Heart right ventricle (tissue), 16 donors: ENCODE results near the gene VSX2. TPM values are rescaled to one million over a fixed set of nuclear protein-coding genes. Genes with fewer than 3 reads are reported as not detected.

Source experiments
- ATAC-seq, 8 donors: fragments of 200-7000 bp; cut with Tn5 transposase; one replicate each; pipeline ENCODE4 v1.9.1; 2020; ENCODE audit warnings: mild to moderate bottlenecking in 8 of 8, moderate library complexity in 8 of 8, moderate number of reproducible peaks in 1 of 8
- DNase-seq, 2 donors: peaks; one replicate each; pipeline ENCODE4 v3.0.0-alpha.2; 2020
- H3K27ac ChIP-seq, 10 donors: fragments of 200-600 bp; sonication (generic) in 2 of 10; one replicate each; pipeline versions ENCODE4 v1.5.0 to v1.8.0; 2020 to 2022; ENCODE audit warnings: mild to moderate bottlenecking in 3 of 10
- H3K27me3 ChIP-seq, 7 donors: fragments of 200-600 bp; one replicate each; pipeline ENCODE4 v1.8.0; 2021 to 2022; ENCODE audit warnings: mild to moderate bottlenecking in 2 of 7
- H3K36me3 ChIP-seq, 9 donors: fragments of 200-600 bp; sonication (generic) in 1 of 9; one replicate each; pipeline versions ENCODE4 v1.5.0 to v1.8.0; 2020 to 2022; ENCODE audit warnings: mild to moderate bottlenecking in 2 of 9
- H3K4me1 ChIP-seq, 9 donors: fragments of 200-600 bp; sonication (generic) in 1 of 9; one replicate each; pipeline versions ENCODE4 v1.5.0 to v1.8.0; 2020 to 2022; ENCODE audit warnings: mild to moderate bottlenecking in 4 of 9
- H3K4me3 ChIP-seq, 10 donors: fragments of 200-600 bp; sonication (generic) in 2 of 10; one replicate each; pipeline versions ENCODE4 v1.5.0 to v1.8.0; 2020 to 2022; ENCODE audit warnings: mild to moderate bottlenecking in 7 of 10, moderate library complexity in 2 of 10
- H3K9me3 ChIP-seq, 11 donors: fragments of 200-600 bp in 10 of 11; sonication (generic) in 2 of 11; one replicate each; pipeline versions ENCODE4 v1.5.0 to v1.8.0; 2013 to 2022; ENCODE audit warnings: mild to moderate bottlenecking in 2 of 11, control low read depth in 1 of 11, moderate library complexity in 1 of 11
- CTCF ChIP-seq, 9 donors: fragments of 200-600 bp; sonication (generic) in 2 of 9; IDR thresholded peaks; one replicate each; pipeline versions ENCODE4 v1.5.0 to v1.8.0; 2021 to 2022; ENCODE audit warnings: antibody characterized with exemption in 9 of 9, mild to moderate bottlenecking in 5 of 9, moderate library complexity in 1 of 9
- WGBS, 2 donors: extraction: QIAGEN DNeasy Blood & Tissue Kit; methylation state at CpG; one replicate each; pipeline ENCODE4 v1.1.7; 2013; ENCODE audit warnings: inconsistent platforms in 1 of 2; 5-methylcytosine and 5-hydroxymethylcytosine counted together
- intact Hi-C, 10 donors: fragments of 100-400 bp; cut with DNase I; formaldehyde crosslinking; loops; one replicate each; pipeline versions ENCODE4 v1.11.1 to v1.14.2; 2022
- polyA plus RNA-seq, 2 donors: library from polyadenylated mRNA; stranded (reverse); fragments of 200-250 nt; gene quantifications; one replicate each; pipeline ENCODE4 v1.2.3, GENCODE V29; 2013
- total RNA-seq, 10 donors: library from RNA; stranded (reverse); fragmentation: NEBNext Ultra II Directional in 3 of 10; extraction: Animal tissue kit (Norgen Biotek cat#: 25700) in 3 of 10; gene quantifications; one replicate each; pipeline versions ENCODE4 v1.2.1 to v1.2.4, GENCODE V29; 2021 to 2023
- donor health status: Arrhythmogenic right ventricular cardiomyopathy.
- donor health status: ischemic (EF 13 %, LVEDD 7.1; RV severe dilation, severe dysfunction).
- donor health status: healthy with polysubstance abuse.
- donor health status: DM: no; HTN: yes; CAD: no.
- donor health status: DM: no; HTN: no; CAD: no.
- donor health status: ischemic (EF 25% LVEDD 6.9; RV normal size, moderate dysfunction).
- donor health status: ischemic (EF 25% LVEDD 5.7; RV mildly dilated, moderate dysfunction).
- donor health status: healthy.
- donor health status: DM: yes; HTN: yes; CAD: no.
- donor health status: Ischemic cardiomyopathy.
- donor health status: ischemic (EF 35%, LVEDD 5.7; RV mildly dilated, moderate dysfunction).
- donor health status: nonischemic (EF 11% LVEDD 7.7; RV severe dilation, severe dysfunction).
- donor health status: DM: yes; HTN: yes; CAD: no.
- donor health status: PGD.
- donor health status: ischemic (EF 29% LVEDD 5.4; RV normal size, mild dysfunction).
- donor health status: nonischemic (EF 23%, LVEDD 6.1; RV moderate dilation, normal function).

Gene VSX2
- total and polyA plus RNA-seq, 12 donors: not detected

- DNase-seq: no peak
- 74 to 85% methylated on average over 4 of the region's 4 CpGs for WGBS, 2 donors
- intact Hi-C loops: no loop called here
- Histone ChIP-seq H3K4me1 (peaks cover 0 to 17% (median 13%) of the 10 kb centered on the region in 9 donors), H3K27ac (no peak overlapping the region), H3K4me3 (no peak overlapping the region), H3K36me3 (no peaks in the 10 kb centered on the region), H3K9me3 (no peaks in the 10 kb centered on the region), H3K27me3 (peaks cover 0 to 20% (median 0%) of the 10 kb centered on the region in 7 donors)
- no peak for TF ChIP-seq CTCF (IDR thresholded peaks at IDR 0.05)
- no peak for ATAC-seq
Measured at GRCh38 chr14:74261288-74261687, 22.0 kb downstream of the VSX2 start.

- no peak for ATAC-seq
- no peak for DNase-seq
- H3K27me3 ChIP-seq: peaks cover 0 to 20% (median 0%) of the 10 kb centered on the region in 7 donors
- no peak overlapping the region for H3K4me3 ChIP-seq
- TF ChIP-seq CTCF (IDR thresholded peaks at IDR 0.05): no peak
- 93% methylated on average over 9 of the region's 9 CpGs for WGBS, 2 donors
- no peaks in the 10 kb centered on the region for H3K36me3 ChIP-seq
- H3K27ac ChIP-seq: no peak overlapping the region
- H3K4me1 ChIP-seq: peaks cover 0 to 13% (median 10%) of the 10 kb centered on the region in 9 donors
- H3K9me3 ChIP-seq: no peaks in the 10 kb centered on the region
- intact Hi-C loops: no loop called here
Measured at GRCh38 chr14:74262076-74262475, 22.8 kb downstream of the VSX2 start.

GRCh38 chr14:74263181-74263580 lies 23.9 kb downstream of the VSX2 start:
- no peak overlapping the region for H3K27ac ChIP-seq
- H3K4me1 ChIP-seq: peaks cover 0 to 6% (median 4%) of the 10 kb centered on the region in 9 donors
- no peak for TF ChIP-seq CTCF (IDR thresholded peaks at IDR 0.05)
- intact Hi-C loops: no loop called here
- H3K36me3 ChIP-seq: no peaks in the 10 kb centered on the region
- H3K9me3 ChIP-seq: no peaks in the 10 kb centered on the region
- ATAC-seq: no peak
- H3K4me3 ChIP-seq: no peak overlapping the region
- peaks cover 0 to 14% (median 0%) of the 10 kb centered on the region in 7 donors for H3K27me3 ChIP-seq
- WGBS, 2 donors: 77 to 79% methylated on average over 9 of the region's 9 CpGs
- no peak for DNase-seq

GRCh38 chr14:74263921-74264320 lies 24.7 kb downstream of the VSX2 start:
- Histone ChIP-seq H3K36me3 (no peaks in the 10 kb centered on the region), H3K27ac (no peak overlapping the region), H3K9me3 (no peaks in the 10 kb centered on the region), H3K27me3 (peaks cover 0 to 7% (median 0%) of the 10 kb centered on the region in 7 donors), H3K4me1 (no peaks in the 10 kb centered on the region), H3K4me3 (no peak overlapping the region)
- no peak for TF ChIP-seq CTCF (IDR thresholded peaks at IDR 0.05)
- no peak for DNase-seq
- ATAC-seq: no peak
- intact Hi-C loops: no loop called here
- 60 to 61% methylated on average over 5 of the region's 5 CpGs for WGBS, 2 donors
